GM19043 (cell line): ENCODE measurements around the gene TMED10.
A peak's percentile ranks its signal among the peaks of the same experiment; 100 is the strongest.
"Not testable (repeated sequence)": the region's sequence is repeated elsewhere in the genome, so short reads cannot be mapped to it uniquely, and the experiment has no call there.

Experiments used
- ATAC-seq: cut with Tn5 transposase; IDR thresholded peaks from one replicate; pipeline ENCODE4 v1.9.1; 2021; ENCODE audit warnings: low read depth; ENCODE audit not compliant: unreplicated experiment

The TMED10 gene

GRCh38 chr14:75132382-75133086, 43.9 kb downstream of the TMED10 start:
- ATAC-seq: no peak

- ATAC-seq: no peak
Observed at GRCh38 chr14:75128596-75128990, 47.8 kb downstream of the TMED10 start.

- no peak for ATAC-seq
Observed at GRCh38 chr14:75127903-75128595, 48.4 kb downstream of the TMED10 start.

- ATAC-seq: not testable (repeated sequence)
Observed at GRCh38 chr14:75127474-75127820, 49.0 kb downstream of the TMED10 start.

- ATAC-seq: peak; percentile 73
Observed at GRCh38 chr14:75126679-75127473, 49.5 kb downstream of the TMED10 start, which contains the start of gene NEK9. Gene NEK9, minus strand, starts transcription at chr14:75127048. Its CDS starts 127 bp downstream, at chr14:75126921.

GRCh38 chr14:75126121-75126544, 50.3 kb downstream of the TMED10 start:
- no peak for ATAC-seq

GRCh38 chr14:75125617-75126016, 50.8 kb downstream of the TMED10 start:
- ATAC-seq: no peak

GRCh38 chr14:75123991-75124390, 52.4 kb downstream of the TMED10 start:
- ATAC-seq: no peak

- no peak for ATAC-seq
Observed at GRCh38 chr14:75121552-75121951, 54.9 kb downstream of the TMED10 start.

GRCh38 chr14:75120541-75121291, 55.7 kb downstream of the TMED10 start:
- ATAC-seq: no peak

GRCh38 chr14:75119056-75119455, 57.4 kb downstream of the TMED10 start:
- no peak for ATAC-seq

GRCh38 chr14:75113932-75114539, 62.4 kb downstream of the TMED10 start:
- no peak for ATAC-seq

GRCh38 chr14:75109877-75110276, 66.5 kb downstream of the TMED10 start:
- no peak for ATAC-seq

- no peak for ATAC-seq
Observed at GRCh38 chr14:75107186-75107585, 69.2 kb downstream of the TMED10 start.

- no peak for ATAC-seq
Observed at GRCh38 chr14:75101491-75101890, 74.9 kb downstream of the TMED10 start.

GRCh38 chr14:75098682-75099081, 77.7 kb downstream of the TMED10 start:
- no peak for ATAC-seq

GRCh38 chr14:75098212-75098611, 78.2 kb downstream of the TMED10 start:
- ATAC-seq: no peak

- no peak for ATAC-seq
Observed at GRCh38 chr14:75096959-75097358, 79.5 kb downstream of the TMED10 start.

- ATAC-seq: no peak
Observed at GRCh38 chr14:75095690-75096089, 80.7 kb downstream of the TMED10 start.

- no peak for ATAC-seq
Observed at GRCh38 chr14:75094896-75095295, 81.5 kb downstream of the TMED10 start.
